CD4-positive, alpha-beta T cell treated with Interleukin-1 beta for 1 hour (primary cell): ENCODE data around the gene MXI1.
"Not testable (repeated sequence)": the region's sequence is repeated elsewhere in the genome, so short reads cannot be mapped to it uniquely, and the experiment has no call there.

Source experiments
- DNase-seq, 2 donors: peaks; one replicate each; pipeline ENCODE4 v3.0.0-alpha.2; 2020 to 2022

Gene MXI1

GRCh38 chr10:110181911-110182310 is 25.5 kb upstream of the MXI1 start:
- no peak for DNase-seq

DNA sequence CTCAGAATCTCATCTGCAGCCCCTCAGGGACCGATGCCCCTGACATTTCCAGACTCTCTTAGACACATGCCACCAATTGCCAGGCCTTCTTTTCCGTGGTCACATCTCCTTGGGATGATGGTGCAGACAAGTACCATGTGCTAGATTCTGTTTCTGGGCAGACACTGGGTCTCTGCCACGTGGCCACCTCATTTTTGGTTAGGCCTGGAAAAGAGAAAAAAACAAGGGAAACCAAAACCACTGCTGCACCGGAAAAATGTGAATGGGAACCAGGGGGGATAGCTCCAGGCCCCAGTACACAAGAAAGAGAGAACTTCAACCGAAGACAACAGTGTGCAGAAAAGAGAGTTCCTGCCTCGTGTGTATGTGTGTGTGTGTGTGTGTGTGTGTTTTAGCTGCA is 23.0 kb upstream of the MXI1 start:
- DNase-seq, result no peak

DNA sequence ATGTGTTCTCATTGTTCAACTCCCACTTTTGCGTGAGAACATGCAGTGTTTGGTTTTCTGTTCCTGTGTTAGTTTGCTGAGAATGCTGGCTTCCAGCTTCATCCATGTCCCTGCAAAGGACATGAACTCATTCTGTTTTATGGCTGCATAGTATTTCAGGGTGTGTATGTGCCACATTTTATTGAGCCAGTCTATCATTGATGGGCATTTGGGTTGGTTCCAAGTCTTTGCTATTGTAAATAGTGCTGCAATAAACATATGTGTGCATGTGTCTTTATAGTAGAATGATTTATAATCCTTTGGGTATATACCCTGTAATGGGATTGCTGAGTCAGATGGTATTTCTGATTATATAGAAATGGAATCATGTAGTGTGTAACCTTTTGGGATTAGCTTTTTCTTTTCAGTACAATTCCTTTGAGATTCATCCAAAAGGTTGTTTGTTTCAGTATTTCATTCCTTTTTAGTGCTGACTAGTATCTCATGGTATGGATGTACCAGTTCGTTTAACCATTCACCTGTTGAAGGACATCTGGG is 21.7 kb upstream of the MXI1 start:
- not testable (repeated sequence) for DNase-seq

- DNase-seq, result no peak
These were observed 17.2 kb upstream of the MXI1 start for GRCh38 chr10:110190170-110190569.

DNA sequence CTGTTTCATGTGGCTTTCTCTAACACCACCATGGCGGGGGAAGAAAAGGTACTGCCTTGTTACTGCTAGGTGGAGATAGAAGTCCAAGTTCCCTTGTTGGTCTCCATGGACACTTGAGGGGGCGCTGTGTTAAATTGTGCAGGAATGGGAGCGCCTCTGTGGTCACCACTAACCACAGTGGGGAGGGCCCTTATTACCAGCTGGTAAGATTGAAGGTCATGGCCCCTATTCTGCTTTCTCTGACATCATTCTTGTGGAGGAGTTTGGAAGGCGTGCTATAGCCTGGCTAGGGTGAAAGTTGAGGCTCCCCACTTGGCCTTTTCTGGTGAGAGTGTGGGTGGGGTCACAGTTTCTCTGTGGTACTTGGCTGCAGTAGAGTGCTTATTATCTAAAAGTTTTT is 14.9 kb upstream of the MXI1 start:
- DNase-seq, result peak in 1 of 2 donors; percentile 17

- no peak for DNase-seq
These were observed 6.9 kb upstream of the MXI1 start for GRCh38 chr10:110200503-110200902.

- DNase-seq, result not testable (repeated sequence)
These were observed 6.4 kb upstream of the MXI1 start for GRCh38 chr10:110201046-110201445.

GRCh38 chr10:110203500-110204455 is 3.6 kb upstream of the MXI1 start:
- DNase-seq, result no peak

- no peak for DNase-seq
These were observed 2.2 kb upstream of the MXI1 start for GRCh38 chr10:110205051-110205675.

GRCh38 chr10:110207805-110208613 is 604 bp downstream of the MXI1 start:
- DNase-seq, result peak; percentile 49 to 50

DNA sequence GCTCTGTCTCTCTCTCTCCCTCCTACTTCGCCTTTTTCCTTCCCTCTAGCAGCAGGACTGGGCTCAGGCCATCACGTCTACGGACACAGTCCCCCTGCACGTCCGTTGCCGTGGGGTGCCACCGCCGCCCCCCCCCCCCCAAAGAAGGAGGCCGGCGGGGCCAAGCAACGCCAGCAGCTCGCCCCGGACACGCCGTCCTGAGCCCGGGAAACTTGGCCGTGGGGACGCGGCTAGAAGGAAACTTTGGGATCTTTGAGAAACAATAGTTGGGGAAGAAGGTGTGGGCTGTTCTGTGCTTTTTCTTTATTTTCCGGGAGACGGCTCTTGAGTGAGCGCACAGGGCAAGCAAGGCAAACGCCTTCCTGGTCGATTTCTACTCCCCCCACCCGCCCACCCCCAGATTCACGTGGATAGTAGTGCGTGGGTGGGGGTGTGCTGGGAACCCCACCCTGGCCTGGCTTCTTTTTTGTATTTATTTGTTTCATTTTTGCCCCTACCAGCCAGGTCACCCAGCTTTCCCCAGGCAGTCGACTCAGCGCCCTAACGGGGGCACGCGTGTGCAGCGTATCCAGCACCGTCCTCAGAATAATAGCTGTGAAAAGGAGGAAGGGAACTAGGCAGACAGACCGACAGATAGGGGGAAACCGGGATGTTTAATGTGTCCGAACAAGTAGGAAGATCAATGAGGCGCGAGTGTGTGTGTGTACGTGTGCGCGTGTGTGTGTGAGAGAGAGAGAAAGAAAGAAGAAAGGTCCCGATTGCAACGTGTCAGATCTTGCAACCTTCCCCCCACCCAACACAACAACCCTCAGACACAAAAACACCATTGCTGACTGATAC is 1.4 kb downstream of the MXI1 start:
- peak; percentile 43 to 50 for DNase-seq

GRCh38 chr10:110209454-110209925 is 2.1 kb downstream of the MXI1 start:
- DNase-seq, result peak; percentile 67 to 74

- no peak for DNase-seq
These were observed 2.7 kb downstream of the MXI1 start for GRCh38 chr10:110209926-110210673.

DNA sequence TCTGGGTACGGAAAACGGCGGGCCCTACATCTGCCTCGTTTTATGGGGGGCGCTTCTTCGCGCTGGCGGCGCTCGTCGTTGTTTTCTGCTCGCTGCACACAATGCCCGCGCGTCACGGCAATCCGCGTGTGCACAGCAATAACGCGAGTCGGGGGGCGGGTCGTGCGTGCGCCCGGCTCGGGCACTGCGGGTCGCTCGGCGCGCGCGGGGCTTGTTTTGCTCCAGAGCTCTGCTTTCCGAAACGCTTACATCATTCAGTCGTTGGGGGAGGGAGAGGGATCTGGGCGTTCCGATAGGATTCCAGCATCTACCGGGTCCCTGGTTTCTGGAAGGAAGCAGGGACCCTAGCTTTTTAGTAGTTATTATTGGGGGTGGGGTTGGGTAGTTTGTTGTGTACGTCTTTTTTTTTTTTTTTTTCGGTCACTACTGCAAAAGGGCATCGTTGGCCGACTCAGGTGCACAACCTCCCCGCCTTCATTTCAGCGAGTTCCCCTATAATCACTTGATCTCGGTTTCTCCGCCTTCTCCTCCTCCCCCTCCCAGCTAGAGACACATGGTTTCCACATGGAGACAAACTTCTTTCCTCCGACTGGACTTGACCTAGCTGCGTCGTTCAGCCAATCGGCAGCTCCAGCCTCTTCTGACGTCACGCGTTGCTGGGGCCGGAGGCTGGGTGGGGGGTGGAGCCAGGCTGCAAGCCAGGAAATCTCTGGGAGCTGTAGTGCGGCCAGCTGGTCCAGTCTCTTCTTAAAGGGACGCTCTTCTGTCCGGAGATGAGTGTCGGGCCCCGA is 3.5 kb downstream of the MXI1 start:
- peak; percentile 92 to 93 for DNase-seq

DNA sequence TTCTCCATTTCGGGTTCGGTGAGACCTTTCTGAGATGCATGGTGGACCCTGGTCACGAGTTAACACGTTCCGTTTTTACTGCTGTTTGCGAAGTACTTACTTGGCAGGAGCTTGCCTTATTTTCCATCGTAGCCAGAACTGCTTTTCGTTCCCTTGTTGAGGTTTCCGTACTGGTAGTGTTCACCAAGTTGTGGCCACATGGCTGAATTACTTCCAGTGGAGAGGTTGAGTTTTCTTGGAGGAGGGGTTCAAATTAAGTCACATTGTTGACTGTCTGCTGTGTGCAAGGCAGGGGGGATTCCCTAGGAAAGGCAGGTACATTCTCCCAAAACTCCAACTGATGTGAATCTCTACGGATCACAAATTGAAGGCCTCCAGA is 4.0 kb downstream of the MXI1 start:
- DNase-seq, result no peak

- DNase-seq, result peak; percentile 63 to 66
These were observed 5.0 kb downstream of the MXI1 start for GRCh38 chr10:110212119-110213006.

GRCh38 chr10:110214371-110214826 is 7.0 kb downstream of the MXI1 start:
- DNase-seq, result peak; percentile 19 to 31

- DNase-seq, result no peak
These were observed 8.1 kb downstream of the MXI1 start for GRCh38 chr10:110215286-110216170.
